SK-N-SH (cell line): Measurements from ENCODE around the gene P2RY6.

ENCODE experiments used
- EZH2phosphoT487 ChIP-seq: fragments of 200-600 bp; sonication (generic); IDR thresholded peaks from 2 replicates; pipeline ENCODE4 v1.6.1; 2017; ENCODE audit warnings: low read depth, mixed run types, mild to moderate bottlenecking, antibody characterized with exemption, moderate library complexity, borderline replicate concordance
- FOXM1 ChIP-seq: IDR thresholded peaks from 2 replicates; pipeline ENCODE4 v1.4.0; 2012; ENCODE audit warnings: low read depth, mild to moderate bottlenecking
- POLR2AphosphoS5 ChIP-seq: IDR thresholded peaks from 2 replicates; pipeline ENCODE4 v1.6.1; 2012; ENCODE audit warnings: low read depth, low read length
- TAF1 ChIP-seq: IDR thresholded peaks from 2 replicates; pipeline ENCODE4 v1.6.1; 2012; ENCODE audit warnings: low read depth, mild to moderate bottlenecking, low read length, moderate library complexity, borderline replicate concordance
- TF ChIP-seq, protein P1 (sequence below): fragments of 200-600 bp; sonication (generic); IDR thresholded peaks from 2 replicates; pipeline ENCODE4 v1.6.1; 2017; ENCODE audit warnings: antibody characterized with exemption, mild to moderate bottlenecking, moderate library complexity

DNA sequence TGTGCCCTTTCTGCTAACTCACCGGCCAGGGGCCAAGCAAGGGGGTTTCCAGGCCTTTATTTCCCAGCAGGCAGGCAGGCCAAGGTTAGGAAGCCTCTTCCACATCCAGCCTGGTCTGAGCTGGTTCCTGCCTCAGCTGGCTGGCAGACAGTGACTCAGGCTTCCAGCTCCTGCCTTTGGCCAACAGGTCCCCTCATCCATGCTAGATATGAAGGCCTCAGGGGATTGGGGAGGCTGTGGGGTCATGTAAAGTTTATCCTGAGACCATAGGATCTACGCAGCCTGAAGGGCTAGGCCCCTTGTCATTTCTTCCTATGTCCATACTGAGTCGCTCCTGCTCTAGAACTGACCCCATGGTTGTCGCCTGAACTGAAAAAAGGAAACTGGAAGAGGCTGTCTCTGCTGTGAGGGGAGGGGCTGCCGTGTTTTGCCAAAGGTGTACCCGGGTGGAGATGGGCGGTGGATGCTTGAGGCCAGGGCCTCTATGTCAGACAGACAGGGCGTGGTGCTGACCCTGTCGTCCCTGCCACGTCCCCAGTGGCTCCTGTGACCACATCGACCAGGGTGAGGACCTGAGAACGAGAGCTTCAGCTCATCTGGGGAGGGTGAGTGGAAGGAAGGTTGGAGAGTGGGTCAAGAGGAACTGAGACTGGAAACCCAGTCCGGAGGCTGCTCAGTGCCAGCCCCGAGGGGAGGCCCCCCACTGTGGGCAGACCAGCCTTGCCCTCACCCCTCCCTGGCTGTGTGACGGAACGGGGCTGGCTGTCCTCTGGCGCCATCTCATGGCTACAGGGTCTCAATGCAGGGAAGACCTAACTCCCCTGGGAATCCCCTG lies 17.0 kb downstream of the P2RY6 start:
- TF ChIP-seq EZH2phosphoT487 (no peak), FOXM1 (no peak), POLR2AphosphoS5 (no peak), TAF1 (no peak)
- TF ChIP-seq, protein P1, sequence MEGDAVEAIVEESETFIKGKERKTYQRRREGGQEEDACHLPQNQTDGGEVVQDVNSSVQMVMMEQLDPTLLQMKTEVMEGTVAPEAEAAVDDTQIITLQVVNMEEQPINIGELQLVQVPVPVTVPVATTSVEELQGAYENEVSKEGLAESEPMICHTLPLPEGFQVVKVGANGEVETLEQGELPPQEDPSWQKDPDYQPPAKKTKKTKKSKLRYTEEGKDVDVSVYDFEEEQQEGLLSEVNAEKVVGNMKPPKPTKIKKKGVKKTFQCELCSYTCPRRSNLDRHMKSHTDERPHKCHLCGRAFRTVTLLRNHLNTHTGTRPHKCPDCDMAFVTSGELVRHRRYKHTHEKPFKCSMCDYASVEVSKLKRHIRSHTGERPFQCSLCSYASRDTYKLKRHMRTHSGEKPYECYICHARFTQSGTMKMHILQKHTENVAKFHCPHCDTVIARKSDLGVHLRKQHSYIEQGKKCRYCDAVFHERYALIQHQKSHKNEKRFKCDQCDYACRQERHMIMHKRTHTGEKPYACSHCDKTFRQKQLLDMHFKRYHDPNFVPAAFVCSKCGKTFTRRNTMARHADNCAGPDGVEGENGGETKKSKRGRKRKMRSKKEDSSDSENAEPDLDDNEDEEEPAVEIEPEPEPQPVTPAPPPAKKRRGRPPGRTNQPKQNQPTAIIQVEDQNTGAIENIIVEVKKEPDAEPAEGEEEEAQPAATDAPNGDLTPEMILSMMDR: peak; percentile 95
